ENCODE data around the gene SLC25A11. TPM values are rescaled to one million over a fixed set of nuclear protein-coding genes. Genes with fewer than 3 reads are reported as not detected.
A peak's percentile ranks its signal among the peaks of the same experiment; 100 is the strongest.

Gene SLC25A11
- total and polyA plus RNA-seq, 5 donors from 2014 or later: 22.6 to 78.4 (median 72.6) TPM

DNA sequence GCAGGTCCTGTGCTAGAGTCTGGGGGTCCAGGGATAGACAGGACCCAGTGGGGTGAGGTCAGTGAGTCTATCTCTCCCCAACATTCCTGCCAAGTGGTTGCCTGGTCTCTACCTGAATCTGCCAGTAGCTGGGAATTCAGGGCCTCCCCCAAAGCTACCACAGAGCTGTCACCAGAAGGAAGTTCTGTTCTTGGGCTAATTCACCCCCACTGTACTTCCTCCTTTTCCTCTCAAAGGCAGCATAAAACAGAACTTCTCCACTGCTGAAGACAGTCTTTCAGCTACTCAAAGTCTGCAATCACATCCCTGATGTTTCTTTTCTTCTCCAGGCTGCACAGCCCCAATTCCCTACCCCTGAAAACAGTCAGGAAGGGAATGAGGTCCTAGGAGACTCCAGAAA, 38.9 kb upstream of the SLC25A11 start:
- Histone ChIP-seq H3K36me3 (ENCODE audit: control insufficient read depth, insufficient read depth, low read length) (peaks cover 65% of the 10 kb centered on the region), H3K9me3 (ENCODE audit: control insufficient read depth in 2 of 2, low read length in 2 of 2) (no peaks in the 10 kb centered on the region), H3K27me3 (ENCODE audit: control insufficient read depth, insufficient read depth, low read length) (no peaks in the 10 kb centered on the region), H3K4me3 (ENCODE audit: low read depth, low read length) (no peak overlapping the region), H3K27ac (ENCODE audit: insufficient read depth, low read length, poor library complexity, severe bottlenecking) (no peak overlapping the region), H3K4me1 (ENCODE audit: control insufficient read depth, insufficient read depth, low read length, poor library complexity, severe bottlenecking) (peaks cover 9% of the 10 kb centered on the region)
- peaks cover 51% of the 10 kb centered on the region for H3K36me3 Mint-ChIP-seq
- peaks cover 4 to 38% (median 16%) of the 10 kb centered on the region in 4 donors for H3K4me1 Mint-ChIP-seq
- H3K27me3 Mint-ChIP-seq: no peaks in the 10 kb centered on the region
- no peak for DNase-seq
- no peak overlapping the region for H3K4me3 Mint-ChIP-seq
- no peak for ATAC-seq (ENCODE audit: low read depth in 2 of 2)
- H3K27ac Mint-ChIP-seq: no peak overlapping the region
- H3K9me3 Mint-ChIP-seq: no peaks in the 10 kb centered on the region

DNA sequence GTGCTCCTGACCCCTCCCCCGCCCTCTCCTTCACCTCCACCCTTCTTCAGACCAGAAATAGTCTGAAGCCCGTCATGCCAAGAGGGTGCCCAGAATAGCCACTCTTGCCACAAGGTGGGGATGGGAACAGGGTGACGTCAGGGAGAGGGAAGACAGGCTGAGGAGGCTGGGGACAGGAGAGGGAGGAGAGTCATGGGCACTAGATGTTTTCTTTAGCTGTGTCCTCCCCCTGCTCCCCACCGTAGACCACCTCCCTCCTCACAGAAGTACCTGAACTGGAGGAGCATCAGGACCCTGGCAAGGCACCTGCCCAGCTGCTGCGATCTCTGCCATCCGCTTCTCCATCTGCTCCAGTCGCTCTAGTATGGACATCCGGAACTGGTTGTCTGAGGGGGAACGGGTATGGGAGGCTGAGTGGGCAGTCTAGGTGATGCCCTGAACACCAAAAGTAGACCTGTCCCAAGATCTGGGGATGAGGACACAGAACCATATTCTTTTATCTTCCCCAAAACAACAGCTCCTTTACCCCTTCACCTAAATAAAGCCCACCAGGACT, 34.3 kb upstream of the SLC25A11 start:
- DNase-seq (no peak), ATAC-seq (ENCODE audit: low read depth in 2 of 2) (no peak)
- Histone ChIP-seq H3K36me3 (ENCODE audit: control insufficient read depth, insufficient read depth, low read length) (peaks cover 62% of the 10 kb centered on the region), H3K27ac (ENCODE audit: insufficient read depth, low read length, poor library complexity, severe bottlenecking) (no peak overlapping the region), H3K4me3 (ENCODE audit: low read depth, low read length) (no peak overlapping the region), H3K4me1 (ENCODE audit: control insufficient read depth, insufficient read depth, low read length, poor library complexity, severe bottlenecking) (peaks cover 8% of the 10 kb centered on the region), H3K9me3 (ENCODE audit: control insufficient read depth in 2 of 2, low read length in 2 of 2) (no peaks in the 10 kb centered on the region), H3K27me3 (ENCODE audit: control insufficient read depth, insufficient read depth, low read length) (no peaks in the 10 kb centered on the region)
- Mint-ChIP-seq H3K4me1 (peaks cover 0 to 15% (median 13%) of the 10 kb centered on the region in 4 donors), H3K9me3 (no peaks in the 10 kb centered on the region), H3K27ac (peak overlapping the region in 2 of 3 donors; percentile 12 to 47), H3K27me3 (no peaks in the 10 kb centered on the region), H3K4me3 (no peak overlapping the region), H3K36me3 (peaks cover 49% of the 10 kb centered on the region)

DNA sequence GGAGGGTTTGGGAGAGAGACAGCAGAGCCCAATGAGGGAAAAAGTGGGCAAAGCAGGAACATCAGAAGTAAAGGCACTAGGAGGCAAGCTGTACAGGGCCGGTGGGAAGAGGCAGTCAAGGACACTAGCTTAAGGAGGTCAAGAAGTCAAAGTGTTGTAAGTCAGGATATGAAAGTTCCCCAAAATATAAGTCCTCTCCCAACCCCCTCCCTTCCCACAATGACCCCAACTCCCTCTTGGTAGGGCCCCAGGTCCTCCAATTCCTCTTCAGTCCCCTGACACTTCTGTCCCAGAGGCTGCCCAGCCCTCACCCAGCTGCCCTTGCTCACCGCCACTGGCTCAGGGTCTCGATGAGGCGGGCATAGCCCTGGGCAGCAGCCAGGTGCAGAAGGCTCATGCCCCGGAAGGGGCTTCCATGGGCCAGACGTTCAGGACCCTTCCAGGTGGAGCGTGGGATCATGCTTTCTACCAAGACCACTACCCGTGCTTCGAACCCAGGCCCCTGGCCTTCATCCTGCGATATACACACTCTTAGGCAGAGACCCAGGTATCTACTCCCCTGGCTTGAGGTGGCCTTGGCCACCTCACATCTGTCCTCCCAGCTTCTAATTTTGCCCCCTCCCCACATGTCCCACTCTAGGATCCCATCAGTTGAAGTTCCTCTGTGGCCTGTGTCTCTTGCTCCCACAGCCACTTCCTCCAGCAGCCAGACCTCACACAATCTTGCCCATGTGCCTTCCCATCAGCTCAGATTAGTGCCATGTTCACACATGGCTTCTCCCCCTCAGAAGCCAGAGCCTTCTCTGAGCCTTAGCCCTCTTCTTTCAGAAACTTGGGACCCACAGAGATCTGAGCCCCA, 33.6 kb upstream of the SLC25A11 start:
- Mint-ChIP-seq H3K27ac (peak overlapping the region in 1 of 3 donors; percentile 12), H3K36me3 (peaks cover 50% of the 10 kb centered on the region), H3K27me3 (no peaks in the 10 kb centered on the region), H3K4me3 (no peak overlapping the region), H3K4me1 (peaks cover 0 to 20% (median 16%) of the 10 kb centered on the region in 4 donors), H3K9me3 (no peaks in the 10 kb centered on the region)
- no peaks in the 10 kb centered on the region for H3K27me3 ChIP-seq (ENCODE audit: control insufficient read depth, insufficient read depth, low read length)
- DNase-seq (no peak), ATAC-seq (ENCODE audit: low read depth in 2 of 2) (no peak)
- no peak overlapping the region for H3K4me3 ChIP-seq (ENCODE audit: low read depth, low read length)
- peaks cover 15% of the 10 kb centered on the region for H3K4me1 ChIP-seq (ENCODE audit: control insufficient read depth, insufficient read depth, low read length, poor library complexity, severe bottlenecking)
- no peak overlapping the region for H3K27ac ChIP-seq (ENCODE audit: insufficient read depth, low read length, poor library complexity, severe bottlenecking)
- H3K36me3 ChIP-seq (ENCODE audit: control insufficient read depth, insufficient read depth, low read length): peaks cover 56% of the 10 kb centered on the region
- no peaks in the 10 kb centered on the region for H3K9me3 ChIP-seq (ENCODE audit: control insufficient read depth in 2 of 2, low read length in 2 of 2)

- Histone ChIP-seq H3K4me3 (ENCODE audit: low read depth, low read length) (no peak overlapping the region), H3K36me3 (ENCODE audit: control insufficient read depth, insufficient read depth, low read length) (peaks cover 48% of the 10 kb centered on the region), H3K9me3 (ENCODE audit: control insufficient read depth in 2 of 2, low read length in 2 of 2) (no peaks in the 10 kb centered on the region), H3K27ac (ENCODE audit: insufficient read depth, low read length, poor library complexity, severe bottlenecking) (no peak overlapping the region), H3K4me1 (ENCODE audit: control insufficient read depth, insufficient read depth, low read length, poor library complexity, severe bottlenecking) (peaks cover 21% of the 10 kb centered on the region), H3K27me3 (ENCODE audit: control insufficient read depth, insufficient read depth, low read length) (no peaks in the 10 kb centered on the region)
- Mint-ChIP-seq H3K9me3 (no peaks in the 10 kb centered on the region), H3K27me3 (no peaks in the 10 kb centered on the region), H3K4me3 (no peak overlapping the region), H3K4me1 (peaks cover 0 to 20% (median 16%) of the 10 kb centered on the region in 4 donors), H3K36me3 (peaks cover 48% of the 10 kb centered on the region), H3K27ac (peak overlapping the region in 1 of 3 donors; percentile 25)
- ATAC-seq (ENCODE audit: low read depth in 2 of 2): no peak
- no peak for DNase-seq
Observed at GRCh38 chr17:4972752-4973151, 32.9 kb upstream of the SLC25A11 start.

- Histone ChIP-seq H3K4me1 (ENCODE audit: control insufficient read depth, insufficient read depth, low read length, poor library complexity, severe bottlenecking) (peaks cover 23% of the 10 kb centered on the region), H3K9me3 (ENCODE audit: control insufficient read depth in 2 of 2, low read length in 2 of 2) (no peaks in the 10 kb centered on the region), H3K4me3 (ENCODE audit: low read depth, low read length) (no peak overlapping the region), H3K27me3 (ENCODE audit: control insufficient read depth, insufficient read depth, low read length) (no peaks in the 10 kb centered on the region), H3K36me3 (ENCODE audit: control insufficient read depth, insufficient read depth, low read length) (peaks cover 44% of the 10 kb centered on the region), H3K27ac (ENCODE audit: insufficient read depth, low read length, poor library complexity, severe bottlenecking) (no peak overlapping the region)
- ATAC-seq (ENCODE audit: low read depth in 2 of 2) (no peak), DNase-seq (no peak)
- Mint-ChIP-seq H3K27me3 (no peaks in the 10 kb centered on the region), H3K4me3 (no peak overlapping the region), H3K9me3 (no peaks in the 10 kb centered on the region), H3K36me3 (peaks cover 45% of the 10 kb centered on the region), H3K4me1 (peaks cover 0 to 20% (median 16%) of the 10 kb centered on the region in 4 donors), H3K27ac (peak overlapping the region in 1 of 3 donors; percentile 25)
Observed at GRCh38 chr17:4972322-4972721, 32.5 kb upstream of the SLC25A11 start.

DNA sequence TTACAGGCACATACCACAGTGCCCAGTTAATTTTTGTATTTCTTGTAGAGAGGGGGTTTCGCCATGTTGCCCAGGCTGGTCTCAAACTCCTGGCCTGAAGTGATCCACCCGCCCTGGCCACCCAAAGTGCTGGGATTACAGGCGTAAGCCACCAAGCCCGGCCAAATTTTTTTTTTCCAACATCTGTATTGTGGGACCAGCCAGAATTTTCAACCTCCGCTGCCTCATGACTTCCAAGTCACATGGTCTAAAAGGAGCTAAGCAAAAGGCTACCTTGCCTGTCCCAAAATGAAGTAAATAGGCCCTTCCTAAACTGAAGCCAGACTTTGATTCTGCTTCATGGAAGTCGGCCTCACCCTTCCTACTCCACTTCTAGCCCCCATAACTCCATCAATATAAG, 32.0 kb upstream of the SLC25A11 start:
- DNase-seq (no peak), ATAC-seq (ENCODE audit: low read depth in 2 of 2) (no peak)
- Mint-ChIP-seq H3K27ac (no peak overlapping the region), H3K4me1 (peaks cover 0 to 20% (median 16%) of the 10 kb centered on the region in 4 donors), H3K4me3 (no peak overlapping the region), H3K27me3 (no peaks in the 10 kb centered on the region), H3K9me3 (no peaks in the 10 kb centered on the region), H3K36me3 (peaks cover 40% of the 10 kb centered on the region)
- Histone ChIP-seq H3K27ac (ENCODE audit: insufficient read depth, low read length, poor library complexity, severe bottlenecking) (no peak overlapping the region), H3K36me3 (ENCODE audit: control insufficient read depth, insufficient read depth, low read length) (peaks cover 39% of the 10 kb centered on the region), H3K4me1 (ENCODE audit: control insufficient read depth, insufficient read depth, low read length, poor library complexity, severe bottlenecking) (peaks cover 25% of the 10 kb centered on the region), H3K27me3 (ENCODE audit: control insufficient read depth, insufficient read depth, low read length) (no peaks in the 10 kb centered on the region), H3K9me3 (ENCODE audit: control insufficient read depth in 2 of 2, low read length in 2 of 2) (no peaks in the 10 kb centered on the region), H3K4me3 (ENCODE audit: low read depth, low read length) (no peak overlapping the region)

DNA sequence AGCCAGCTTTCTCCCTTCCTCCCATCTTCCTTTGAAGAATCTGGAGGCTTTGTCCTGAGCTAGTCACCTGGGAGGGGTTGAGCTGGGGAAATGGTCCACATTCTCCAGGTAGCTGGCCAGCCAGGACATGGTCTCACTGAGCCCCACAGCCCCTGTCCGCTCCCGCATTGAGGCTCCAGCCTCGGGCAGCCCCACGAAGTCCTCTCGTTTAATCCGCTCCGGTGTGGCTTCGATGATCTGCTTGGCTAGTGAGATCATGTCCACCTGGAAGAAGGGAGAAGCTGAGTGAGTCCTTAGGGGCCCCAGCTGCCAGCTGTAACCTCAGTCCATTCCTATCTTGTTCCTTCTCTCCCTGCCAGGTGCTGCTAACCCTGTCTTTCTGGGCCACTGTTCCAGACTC, 30.4 kb upstream of the SLC25A11 start:
- Mint-ChIP-seq H3K9me3 (no peaks in the 10 kb centered on the region), H3K4me3 (peak overlapping the region in 3 of 4 donors; percentile 15 to 67 (median 64)), H3K4me1 (peaks cover 6 to 26% (median 23%) of the 10 kb centered on the region in 4 donors), H3K36me3 (peaks cover 40% of the 10 kb centered on the region), H3K27ac (peak overlapping the region in 1 of 3 donors; percentile 87), H3K27me3 (no peaks in the 10 kb centered on the region)
- Histone ChIP-seq H3K4me3 (ENCODE audit: low read depth, low read length) (no peak overlapping the region), H3K27me3 (ENCODE audit: control insufficient read depth, insufficient read depth, low read length) (no peaks in the 10 kb centered on the region), H3K36me3 (ENCODE audit: control insufficient read depth, insufficient read depth, low read length) (peaks cover 34% of the 10 kb centered on the region), H3K4me1 (ENCODE audit: control insufficient read depth, insufficient read depth, low read length, poor library complexity, severe bottlenecking) (peaks cover 31% of the 10 kb centered on the region), H3K9me3 (ENCODE audit: control insufficient read depth in 2 of 2, low read length in 2 of 2) (no peaks in the 10 kb centered on the region), H3K27ac (ENCODE audit: insufficient read depth, low read length, poor library complexity, severe bottlenecking) (no peak overlapping the region)
- ATAC-seq (ENCODE audit: low read depth in 2 of 2) (no peak), DNase-seq (no peak)
